Hepatocyte (in vitro differentiated cells): ENCODE data around the gene XAF1. TPM values are rescaled to one million over a fixed set of nuclear protein-coding genes. Genes with fewer than 3 reads are reported as not detected.

Experiments
- DNase-seq: peaks from one replicate; pipeline ENCODE4 v3.0.0-alpha.2; 2016; ENCODE audit warnings: low spot score
- H2AFZ ChIP-seq: fragments of 200-600 bp; sonication (generic); 2 replicates; pipeline ENCODE4 v1.6.0; 2016; ENCODE audit warnings: antibody characterized with exemption, mild to moderate bottlenecking
- H3K27ac ChIP-seq: fragments of 200-600 bp; sonication (generic); 2 replicates; pipeline ENCODE4 v1.5.1; 2016; ENCODE audit warnings: mild to moderate bottlenecking
- H3K27me3 ChIP-seq: fragments of 200-600 bp; sonication (generic); 2 replicates; pipeline ENCODE4 v1.6.1; 2016
- H3K36me3 ChIP-seq: fragments of 200-600 bp; sonication (generic); replicated peaks from 2 replicates; pipeline ENCODE4 v1.5.1; 2016; ENCODE audit warnings: low read depth; ENCODE audit not compliant: insufficient read depth
- H3K4me1 ChIP-seq: fragments of 200-600 bp; sonication (generic); 2 replicates; pipeline ENCODE4 v1.5.1; 2016; ENCODE audit warnings: mild to moderate bottlenecking, moderate library complexity; ENCODE audit not compliant: insufficient read depth
- H3K4me2 ChIP-seq: fragments of 200-600 bp; sonication (generic); 2 replicates; pipeline ENCODE4 v1.6.0; 2016
- H3K4me3 ChIP-seq: fragments of 200-600 bp; sonication (generic); 2 replicates; pipeline ENCODE4 v1.5.1; 2016; ENCODE audit warnings: mild to moderate bottlenecking
- H3K79me2 ChIP-seq: fragments of 200-600 bp; sonication (generic); 2 replicates; pipeline ENCODE4 v1.6.0; 2017; ENCODE audit warnings: mild to moderate bottlenecking
- H3K9me2 ChIP-seq: fragments of 200-600 bp; sonication (generic); replicated peaks from 2 replicates; pipeline ENCODE4 v1.6.0; 2017; ENCODE audit warnings: mild to moderate bottlenecking; ENCODE audit not compliant: insufficient read depth
- H3K9me3 ChIP-seq: fragments of 200-600 bp; sonication (generic); 2 replicates; pipeline ENCODE4 v1.5.1; 2016; ENCODE audit warnings: low read depth, mild to moderate bottlenecking
- H4K20me1 ChIP-seq: fragments of 200-600 bp; sonication (generic); 2 replicates; pipeline ENCODE4 v1.6.0; 2016; ENCODE audit warnings: mild to moderate bottlenecking; ENCODE audit not compliant: insufficient read depth, poor library complexity, severe bottlenecking
- EZH2 ChIP-seq: fragments of 200-600 bp; sonication (generic); IDR thresholded peaks from 2 replicates; pipeline ENCODE4 v1.6.1; 2016; ENCODE audit warnings: antibody characterized with exemption, mild to moderate bottlenecking, borderline replicate concordance
- EZH2phosphoT487 ChIP-seq: fragments of 200-600 bp; sonication (generic); IDR thresholded peaks from one replicate; pipeline ENCODE4 v1.6.1; 2018; ENCODE audit warnings: antibody characterized with exemption, mild to moderate bottlenecking, low read depth, moderate library complexity; ENCODE audit not compliant: unreplicated experiment, severe bottlenecking
- WGBS: methylation state at CpG from one replicate; pipeline ENCODE4 v1.1.6; 2016; ENCODE audit warnings: low lambda C conversion rate; ENCODE audit errors: missing lambda C conversion rate; 5-methylcytosine and 5-hydroxymethylcytosine counted together
- polyA plus RNA-seq: library from polyadenylated mRNA; unstranded; fragments of >200 nt; fragmentation: Nextera tagmentation; extraction: Ambion mirVana; gene quantifications from 2 replicates; pipeline ENCODE4 v1.2.1, GENCODE V29; 2016
- total RNA-seq: library from RNA; depleted of rRNA; stranded (reverse); fragments of >200 nt; gene quantifications from 2 replicates; pipeline ENCODE4 v1.2.3, GENCODE V29; 2014
- TF ChIP-seq, protein P1 (sequence below): fragments of 200-600 bp; sonication (generic); IDR thresholded peaks from 2 replicates; pipeline ENCODE4 v1.5.1; 2016; ENCODE audit warnings: antibody characterized with exemption, mild to moderate bottlenecking; ENCODE audit not compliant: poor library complexity

XAF1 gene
- total and polyA plus RNA-seq, 2 experiments from 2014 or later, result 1.9 to 3.3 TPM

- Histone ChIP-seq H3K9me2 (no peaks in the 10 kb centered on the region), H3K36me3 (no peaks in the 10 kb centered on the region), H3K27me3 (peaks cover 10% of the 10 kb centered on the region), H3K27ac (no peak overlapping the region), H3K9me3 (no peaks in the 10 kb centered on the region), H3K4me1 (peaks cover 2% of the 10 kb centered on the region), H4K20me1 (no peaks in the 10 kb centered on the region), H3K79me2 (no peaks in the 10 kb centered on the region), H3K4me2 (no peak overlapping the region), H2AFZ (no peak overlapping the region), H3K4me3 (no peak overlapping the region)
- WGBS, result 75% methylated on average over 5 of the region's 5 CpGs
- TF ChIP-seq, protein P1, sequence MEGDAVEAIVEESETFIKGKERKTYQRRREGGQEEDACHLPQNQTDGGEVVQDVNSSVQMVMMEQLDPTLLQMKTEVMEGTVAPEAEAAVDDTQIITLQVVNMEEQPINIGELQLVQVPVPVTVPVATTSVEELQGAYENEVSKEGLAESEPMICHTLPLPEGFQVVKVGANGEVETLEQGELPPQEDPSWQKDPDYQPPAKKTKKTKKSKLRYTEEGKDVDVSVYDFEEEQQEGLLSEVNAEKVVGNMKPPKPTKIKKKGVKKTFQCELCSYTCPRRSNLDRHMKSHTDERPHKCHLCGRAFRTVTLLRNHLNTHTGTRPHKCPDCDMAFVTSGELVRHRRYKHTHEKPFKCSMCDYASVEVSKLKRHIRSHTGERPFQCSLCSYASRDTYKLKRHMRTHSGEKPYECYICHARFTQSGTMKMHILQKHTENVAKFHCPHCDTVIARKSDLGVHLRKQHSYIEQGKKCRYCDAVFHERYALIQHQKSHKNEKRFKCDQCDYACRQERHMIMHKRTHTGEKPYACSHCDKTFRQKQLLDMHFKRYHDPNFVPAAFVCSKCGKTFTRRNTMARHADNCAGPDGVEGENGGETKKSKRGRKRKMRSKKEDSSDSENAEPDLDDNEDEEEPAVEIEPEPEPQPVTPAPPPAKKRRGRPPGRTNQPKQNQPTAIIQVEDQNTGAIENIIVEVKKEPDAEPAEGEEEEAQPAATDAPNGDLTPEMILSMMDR, result no peak
- TF ChIP-seq EZH2phosphoT487 (no peak), EZH2 (no peak)
- DNase-seq, result no peak
These were observed 38.1 kb downstream of the XAF1 start for GRCh38 chr17:6793748-6794493.

DNA sequence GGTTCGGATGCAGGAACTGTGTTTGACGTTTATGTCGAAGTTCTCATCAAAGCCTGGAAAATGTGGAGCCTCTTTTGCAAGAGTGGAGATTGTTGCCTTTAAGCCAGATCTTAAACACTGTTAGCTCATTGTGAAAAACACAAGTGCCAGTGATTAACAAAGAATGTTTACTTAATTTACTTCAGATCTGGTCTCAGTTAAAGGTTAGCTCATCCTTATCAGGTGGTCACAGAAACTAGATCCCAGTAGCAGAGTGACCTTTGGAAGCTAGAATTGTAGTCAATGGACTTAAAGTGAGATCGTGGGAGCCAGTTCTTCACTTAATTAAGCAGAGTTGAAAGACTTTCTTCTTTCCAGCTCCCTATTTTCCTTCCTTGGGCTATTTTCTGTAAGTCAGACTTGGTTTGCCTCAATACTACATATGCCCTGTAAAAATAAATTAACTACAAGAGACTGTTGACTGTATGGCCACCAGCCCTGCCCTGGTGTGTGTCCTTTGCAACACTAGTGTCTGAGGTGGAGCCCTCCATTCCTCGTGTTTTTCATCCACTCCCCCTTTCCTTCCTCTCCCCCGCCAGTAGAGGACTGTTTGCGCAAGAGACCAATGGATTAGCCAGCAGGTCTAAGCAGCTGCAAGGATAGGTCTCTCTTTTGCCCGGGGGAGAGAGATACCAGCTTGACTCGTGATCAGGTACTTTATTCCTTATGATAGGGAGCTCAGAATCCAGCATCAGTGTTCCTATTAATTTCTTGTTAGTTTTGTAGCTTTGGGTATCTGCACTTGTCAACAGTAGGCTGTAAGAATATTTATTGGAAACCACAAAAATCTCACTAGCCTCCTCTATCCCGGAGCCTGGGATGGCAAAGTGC, 40.4 kb downstream of the XAF1 start:
- Histone ChIP-seq H3K9me2 (no peaks in the 10 kb centered on the region), H4K20me1 (no peaks in the 10 kb centered on the region), H3K27ac (peak overlapping the region; percentile 69), H3K79me2 (no peaks in the 10 kb centered on the region), H3K36me3 (no peaks in the 10 kb centered on the region), H3K4me2 (peak overlapping the region; percentile 49), H3K9me3 (no peaks in the 10 kb centered on the region), H3K4me1 (peaks cover 2% of the 10 kb centered on the region), H3K27me3 (no peaks in the 10 kb centered on the region), H3K4me3 (no peak overlapping the region), H2AFZ (no peak overlapping the region)
- TF ChIP-seq, protein P1, result no peak
- WGBS, result 35% methylated on average over 10 of the region's 10 CpGs
- DNase-seq, result peak; percentile 53

GRCh38 chr17:6796887-6797490, 41.1 kb downstream of the XAF1 start:
- Histone ChIP-seq H4K20me1 (no peaks in the 10 kb centered on the region), H3K4me3 (no peak overlapping the region), H3K9me3 (no peaks in the 10 kb centered on the region), H3K27me3 (no peaks in the 10 kb centered on the region), H3K4me2 (peak overlapping the region; percentile 49), H3K4me1 (peaks cover 2% of the 10 kb centered on the region), H3K79me2 (no peaks in the 10 kb centered on the region), H2AFZ (no peak overlapping the region), H3K9me2 (no peaks in the 10 kb centered on the region), H3K36me3 (no peaks in the 10 kb centered on the region), H3K27ac (peak overlapping the region; percentile 69)
- WGBS, result 95% methylated on average over 2 of the region's 2 CpGs
- DNase-seq, result no peak
- TF ChIP-seq EZH2 (no peak), EZH2phosphoT487 (no peak)
- TF ChIP-seq, protein P1, result no peak
